GM19023 (cell line): ENCODE measurements around the gene KCNQ1.

Experiments used
- ATAC-seq: cut with Tn5 transposase; IDR thresholded peaks from one replicate; pipeline ENCODE4 v1.9.1; 2021; ENCODE audit warnings: mild to moderate bottlenecking, moderate library complexity; ENCODE audit not compliant: unreplicated experiment

The KCNQ1 gene

DNA sequence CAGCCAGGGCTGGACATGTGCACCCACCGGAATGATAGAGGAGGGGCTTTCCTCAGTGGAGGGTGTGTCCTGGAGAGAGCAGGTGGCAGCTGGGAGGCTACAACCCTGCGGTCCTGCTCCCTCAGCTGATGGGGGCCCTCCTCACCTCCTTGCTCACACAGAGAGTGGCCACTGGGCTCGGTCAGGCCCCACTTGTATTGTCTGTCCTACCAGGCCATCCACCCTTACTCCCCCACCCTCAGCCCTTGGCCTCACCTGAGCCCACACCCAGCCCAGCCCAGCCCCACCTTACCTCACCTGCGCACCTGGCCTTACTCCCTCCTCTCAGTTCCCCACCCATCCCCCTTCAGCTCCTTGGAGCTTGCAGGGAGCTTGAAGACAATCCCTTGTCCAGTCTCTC, 3.6 kb upstream of the KCNQ1 start:
- ATAC-seq, result no peak

DNA sequence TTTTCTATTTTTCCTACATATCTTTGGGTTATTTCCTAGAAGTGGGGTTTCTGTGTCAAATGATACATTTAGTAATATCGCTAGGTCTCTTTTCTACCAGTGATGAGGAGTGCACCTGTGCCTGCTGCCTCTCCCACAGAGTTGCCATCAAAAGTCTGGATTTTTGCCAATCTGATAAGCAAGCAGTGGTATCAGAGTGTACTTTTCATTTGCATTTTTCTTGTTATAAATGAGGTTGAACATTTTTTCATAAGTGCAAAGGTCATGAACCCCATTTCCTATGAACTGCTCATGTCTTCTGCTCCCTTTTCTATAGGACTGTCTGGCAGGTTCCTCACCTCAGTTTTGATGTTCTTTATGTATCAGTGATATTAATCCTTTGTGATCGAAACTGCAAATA, 2.2 kb upstream of the KCNQ1 start:
- ATAC-seq, result no peak

DNA sequence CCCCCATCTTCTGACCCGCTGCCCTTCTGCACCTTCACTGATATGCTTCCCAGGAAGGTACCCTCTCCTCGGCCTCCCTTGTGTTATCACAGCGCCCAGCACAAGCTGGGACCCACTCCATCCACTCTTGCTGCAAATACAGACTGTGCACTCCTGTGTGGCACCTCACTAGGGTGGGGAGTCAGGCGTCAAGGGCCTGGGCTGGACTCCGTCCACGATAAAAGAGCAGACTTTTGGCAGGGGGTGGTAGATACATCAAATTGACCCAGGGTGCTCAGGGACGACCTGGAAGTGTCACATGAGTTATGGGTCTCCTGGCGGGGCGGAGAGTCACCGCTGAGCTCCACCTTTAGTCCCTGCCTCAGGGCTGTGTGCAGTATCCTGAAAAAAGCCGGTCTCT, 1.4 kb upstream of the KCNQ1 start:
- no peak for ATAC-seq

DNA sequence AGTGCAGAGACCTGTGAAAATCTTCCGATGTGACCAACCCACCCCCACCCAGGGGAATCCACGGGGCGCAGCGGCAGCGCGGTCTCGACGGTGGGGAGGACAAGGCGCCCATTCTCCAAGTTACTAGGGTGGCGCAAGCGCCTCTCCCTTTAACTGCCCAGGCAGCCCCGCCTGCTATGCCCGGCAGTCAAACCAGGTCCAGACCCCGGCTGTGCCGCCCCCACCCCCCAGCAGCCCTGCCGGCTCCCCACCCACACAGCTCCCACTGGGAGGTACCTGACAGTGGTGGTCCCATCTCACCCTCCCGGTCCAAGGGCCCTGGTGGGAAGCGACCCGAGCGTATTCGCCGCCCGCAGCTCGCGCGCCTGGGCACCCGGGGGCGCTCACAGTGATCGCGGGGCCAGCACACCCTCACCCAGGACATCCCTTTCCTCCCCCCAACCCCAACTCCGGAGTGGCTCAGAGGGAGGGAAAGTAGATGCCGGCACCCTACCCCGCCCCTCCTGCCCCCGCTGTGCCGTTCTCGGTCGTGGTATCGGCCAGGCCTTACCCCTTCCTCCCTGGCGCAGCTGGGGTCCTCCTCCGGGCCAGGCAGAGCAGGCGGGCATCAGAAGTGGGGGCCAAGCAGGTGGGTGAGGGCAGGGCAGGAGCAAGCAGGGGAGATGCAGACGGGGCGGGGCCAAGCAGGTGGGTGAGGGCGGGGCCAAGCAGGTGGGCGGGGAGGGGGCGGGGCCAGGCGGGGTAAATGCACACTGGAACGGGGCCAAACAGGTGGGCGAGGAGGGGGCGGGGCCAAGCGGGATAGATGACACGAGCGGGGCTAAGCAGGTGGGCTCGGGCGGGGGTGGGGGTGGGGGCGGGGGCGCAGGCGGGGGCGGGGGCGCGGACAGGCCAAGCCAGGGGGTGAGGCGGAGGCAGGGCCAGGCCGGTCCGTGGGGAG, 657 bp upstream of the KCNQ1 start, which contains the start of gene TRPM5:
Gene TRPM5, minus strand, starts transcription at position 634 of the 940 bp plus-strand sequence. CDS start 21,478 bp downstream, outside the sequence.
- ATAC-seq, result no peak

DNA sequence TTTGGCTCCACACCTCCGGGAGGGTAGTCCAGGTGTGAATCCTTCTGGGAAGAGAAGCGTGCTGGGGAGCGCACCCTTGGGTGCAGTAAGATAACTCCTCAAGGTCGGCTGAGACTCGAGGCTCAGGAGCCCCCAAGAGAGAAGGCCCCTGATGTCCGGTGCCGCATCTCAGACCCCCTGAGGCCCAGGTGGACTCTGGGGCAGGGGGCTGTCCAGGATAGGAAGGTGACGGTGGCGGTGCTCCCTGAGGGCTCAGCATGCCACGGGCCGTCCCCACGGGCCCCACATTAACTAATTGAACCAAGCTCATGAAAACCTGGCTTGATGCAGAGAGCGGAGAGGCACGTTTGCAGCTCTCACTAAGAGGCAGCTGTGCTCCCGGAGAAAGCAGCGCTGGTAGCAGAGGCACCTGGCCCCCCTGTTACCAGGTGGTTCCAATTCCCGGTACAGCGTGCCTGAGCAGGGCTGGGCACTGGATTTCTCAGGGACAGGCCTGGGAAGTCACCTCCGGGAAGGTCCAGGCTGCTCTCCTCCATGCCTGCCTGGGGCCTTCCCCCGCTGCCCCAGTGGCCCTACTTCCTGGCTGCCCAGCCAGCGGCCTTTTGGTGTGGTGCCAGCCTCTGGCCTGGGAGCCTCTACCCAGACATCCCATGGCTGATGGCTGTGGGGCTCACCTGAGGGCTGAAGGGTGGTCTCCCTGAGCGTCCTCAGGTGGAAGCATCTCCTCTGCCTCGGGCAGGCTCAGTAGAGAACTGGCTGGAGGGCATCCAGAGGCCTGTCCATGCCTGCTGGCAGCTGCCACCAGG, 1.1 kb downstream of the KCNQ1 start:
- ATAC-seq, result no peak

DNA sequence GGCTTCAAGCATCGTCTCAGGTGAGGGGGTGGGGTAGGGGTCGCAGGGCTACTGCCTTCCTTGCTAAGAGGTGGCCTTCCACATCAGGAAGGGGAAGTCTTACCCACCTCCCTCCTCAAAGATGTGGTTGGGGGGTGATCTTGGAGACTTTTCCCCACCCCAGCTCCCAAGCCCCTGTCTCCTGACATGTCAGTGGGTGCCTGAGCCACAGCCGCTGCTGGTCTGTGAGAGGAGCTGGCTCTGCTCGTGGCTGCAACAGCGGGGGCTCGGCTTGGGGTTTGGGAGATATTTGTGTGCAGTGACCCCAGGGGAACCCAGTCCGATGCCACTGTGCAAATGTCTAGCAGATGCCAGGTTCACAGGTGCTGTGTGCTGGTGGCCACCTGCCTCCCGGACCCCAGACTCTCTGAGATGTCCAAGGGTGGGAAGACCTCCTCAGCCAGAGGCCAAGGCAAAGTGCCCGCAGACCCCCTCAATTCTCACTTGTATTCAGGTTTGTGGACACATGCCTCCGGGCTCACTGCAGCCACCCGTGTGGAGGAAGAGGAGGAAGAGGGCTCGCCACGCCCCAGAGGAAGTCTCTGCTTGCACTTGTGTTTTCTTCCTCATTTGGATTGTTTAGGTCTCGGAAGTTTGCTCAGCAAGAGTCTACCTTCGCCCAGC, 1.9 kb downstream of the KCNQ1 start:
- ATAC-seq, result no peak

DNA sequence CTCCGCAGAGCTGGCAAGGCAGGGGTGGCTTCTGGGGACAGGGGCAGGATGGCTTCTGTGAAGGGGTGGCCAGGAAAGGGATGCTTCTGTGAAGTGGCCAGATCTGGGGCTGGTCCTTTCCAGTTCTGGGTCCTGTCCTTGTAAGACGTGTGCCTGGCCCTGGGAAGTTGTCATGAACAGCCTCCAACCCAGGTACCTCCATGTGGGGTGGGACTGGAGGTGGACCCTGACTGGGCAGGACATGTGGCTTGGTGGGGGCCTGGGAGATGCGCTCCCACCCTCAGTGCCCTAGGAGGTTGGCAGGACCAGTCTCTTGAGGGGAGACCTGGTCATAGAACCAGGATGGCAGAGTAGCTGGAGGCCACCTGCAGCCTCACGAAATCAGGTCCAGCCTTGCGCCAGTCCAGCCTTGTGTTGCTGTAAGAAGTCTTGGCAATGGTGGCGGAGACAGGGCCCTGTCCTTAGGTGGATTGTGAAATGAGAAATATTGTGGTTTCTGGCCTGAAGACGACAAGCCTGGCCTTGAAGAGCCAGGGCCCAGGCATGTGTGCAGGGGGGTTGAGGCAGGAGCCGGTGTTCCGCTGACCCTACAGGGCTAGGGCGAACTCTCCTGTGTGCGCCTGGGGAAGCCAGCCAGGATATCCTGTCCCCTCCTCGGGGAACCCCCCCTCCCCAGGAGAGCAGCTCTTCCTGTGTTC, 2.6 kb downstream of the KCNQ1 start:
- no peak for ATAC-seq

DNA sequence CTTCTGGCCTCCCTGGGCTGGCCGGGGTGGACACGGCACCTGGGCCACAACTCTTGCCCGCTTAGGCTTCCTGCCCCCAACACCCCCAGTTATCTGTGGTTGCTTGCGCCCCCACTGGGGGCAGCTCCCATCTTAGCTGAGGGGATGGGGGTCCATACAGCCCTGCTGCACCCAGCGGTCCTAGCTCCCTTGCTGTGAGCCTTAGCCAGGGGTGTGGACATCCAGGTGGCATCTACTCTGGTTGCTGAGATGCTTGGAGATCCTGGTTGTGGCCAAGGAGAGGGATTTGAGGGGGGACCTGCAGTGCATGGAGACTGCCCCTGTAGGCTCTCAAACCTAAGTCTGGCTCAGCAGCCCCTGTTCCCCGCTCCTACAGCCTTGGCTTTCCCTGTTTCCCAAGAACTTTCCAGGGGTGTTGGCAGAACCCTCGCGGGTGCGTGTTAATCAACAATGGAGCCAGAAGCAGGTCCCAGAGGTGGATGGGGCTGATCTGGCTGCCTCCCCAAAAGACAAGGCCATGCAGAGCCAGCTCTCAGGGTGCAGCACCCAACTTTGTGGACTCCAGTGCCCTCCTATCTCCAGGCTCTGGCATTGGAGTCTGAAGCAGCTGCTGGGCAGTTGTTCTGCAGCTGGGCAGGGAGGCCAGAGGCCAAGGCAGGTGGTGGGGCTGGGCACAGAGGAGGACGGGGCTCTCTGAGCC, 3.3 kb downstream of the KCNQ1 start:
- no peak for ATAC-seq

DNA sequence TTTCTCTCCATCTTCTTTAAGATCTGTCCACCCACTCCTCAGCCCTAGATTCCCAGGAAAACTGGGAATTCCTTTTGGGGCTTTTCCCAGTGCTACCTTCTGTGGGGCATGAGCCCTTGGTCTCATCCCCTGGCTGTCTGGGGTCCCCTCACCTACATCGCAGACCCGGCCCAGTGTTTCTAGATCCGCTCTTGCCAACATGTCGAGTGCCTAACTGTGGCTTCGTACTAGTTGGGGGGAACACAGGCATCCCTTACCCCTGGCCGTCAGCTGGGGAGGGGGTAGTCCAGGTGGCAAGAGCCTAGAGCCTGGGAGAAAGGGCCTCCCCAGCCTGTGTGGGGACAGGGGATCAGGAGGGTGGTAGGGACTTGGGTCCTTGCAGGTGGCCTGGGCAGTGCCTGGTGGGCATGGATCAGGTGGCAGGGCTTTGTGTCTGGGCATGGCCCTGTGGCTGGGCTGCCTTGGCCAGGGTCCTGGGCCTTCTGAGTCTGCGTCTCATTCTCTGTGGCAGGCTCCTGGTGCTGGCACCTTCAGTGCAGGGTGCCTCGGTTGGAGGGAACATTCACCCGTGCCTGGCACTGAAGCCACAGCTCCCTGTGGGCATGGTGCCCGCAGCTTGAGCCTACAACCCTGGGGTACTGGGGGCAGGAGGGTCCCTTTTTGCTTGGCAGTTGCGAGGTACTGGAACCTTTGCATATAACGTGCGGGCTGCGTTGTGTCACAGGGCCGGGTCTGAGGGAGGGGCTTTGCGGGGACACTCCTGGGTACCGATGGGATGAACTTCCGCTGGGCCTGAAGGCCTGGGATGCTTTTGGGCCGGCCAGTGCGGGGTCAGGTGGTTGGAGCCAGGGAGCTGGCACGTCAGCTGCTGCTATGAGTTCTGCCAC, 4.1 kb downstream of the KCNQ1 start:
- ATAC-seq, result no peak

DNA sequence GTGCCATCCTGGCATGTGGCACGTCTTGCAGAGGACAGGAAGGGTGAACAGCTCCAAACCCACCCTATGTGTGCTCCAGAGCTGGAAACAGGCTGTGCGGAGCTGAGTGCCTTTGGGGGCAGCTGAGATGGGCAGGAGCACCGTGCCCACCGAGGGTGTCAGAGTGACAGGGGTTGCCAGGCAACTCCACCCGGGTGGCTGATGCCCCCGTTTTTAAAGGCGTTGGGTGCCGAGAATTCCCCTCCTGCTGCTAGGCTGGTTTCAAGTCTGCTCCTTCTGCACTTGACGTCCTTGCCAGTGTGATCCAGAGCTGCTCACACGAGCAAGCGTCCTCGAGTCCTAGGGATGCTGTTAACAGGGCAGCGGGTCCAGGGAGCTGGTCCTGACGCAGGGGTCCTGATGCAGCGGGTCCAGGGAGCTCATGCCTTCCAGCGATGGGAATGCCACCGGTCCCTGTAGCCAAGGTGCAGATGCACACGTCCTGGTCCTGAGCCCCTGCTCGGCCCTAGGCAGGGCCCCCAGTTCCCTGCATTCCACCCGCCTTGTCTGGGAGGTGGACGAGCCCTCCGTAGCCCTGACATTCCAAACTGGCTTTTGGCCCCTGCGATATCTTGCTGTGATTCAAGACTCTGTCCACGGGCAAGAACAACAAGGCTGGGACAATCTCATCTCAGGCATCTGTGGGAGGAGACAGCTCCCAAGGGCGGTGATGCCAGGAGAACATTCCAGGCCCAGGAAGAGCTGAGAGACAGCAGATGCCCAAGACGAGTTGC, 4.9 kb downstream of the KCNQ1 start:
- ATAC-seq, result no peak

DNA sequence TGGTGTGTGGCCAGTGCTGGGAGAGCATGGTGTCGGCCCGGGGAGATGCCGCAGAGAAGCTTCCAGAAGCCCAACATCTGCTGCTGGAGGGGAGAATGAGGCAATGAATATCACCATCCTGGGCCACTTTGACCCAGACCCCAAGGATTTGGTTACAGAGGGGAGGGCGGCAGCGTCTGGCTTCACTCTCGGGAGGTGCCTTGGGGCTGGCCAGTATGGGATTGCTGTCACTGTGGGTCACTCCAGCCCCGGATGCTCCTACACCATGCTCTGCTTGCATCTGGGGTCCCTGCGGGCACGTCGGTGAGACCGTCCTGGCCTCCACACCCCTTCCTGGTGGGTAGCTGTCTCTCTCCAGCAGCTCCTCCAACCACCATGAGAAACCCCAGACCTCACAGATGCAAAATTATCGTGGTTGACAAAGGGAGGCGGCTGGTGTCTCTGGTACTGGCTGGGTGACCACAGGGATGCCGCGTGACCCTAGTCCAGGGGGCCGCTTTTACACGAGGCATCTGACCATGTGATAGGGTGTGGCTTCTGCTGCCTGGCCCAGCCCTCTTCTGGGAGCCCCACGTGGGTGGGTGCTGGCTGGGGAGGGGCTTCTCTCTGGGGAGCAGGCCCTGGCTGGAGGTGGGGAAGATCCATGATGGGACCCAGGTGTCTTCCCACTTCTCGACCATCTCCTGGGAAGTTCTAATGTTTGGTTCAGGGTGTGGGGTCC, 5.7 kb downstream of the KCNQ1 start:
- no peak for ATAC-seq

DNA sequence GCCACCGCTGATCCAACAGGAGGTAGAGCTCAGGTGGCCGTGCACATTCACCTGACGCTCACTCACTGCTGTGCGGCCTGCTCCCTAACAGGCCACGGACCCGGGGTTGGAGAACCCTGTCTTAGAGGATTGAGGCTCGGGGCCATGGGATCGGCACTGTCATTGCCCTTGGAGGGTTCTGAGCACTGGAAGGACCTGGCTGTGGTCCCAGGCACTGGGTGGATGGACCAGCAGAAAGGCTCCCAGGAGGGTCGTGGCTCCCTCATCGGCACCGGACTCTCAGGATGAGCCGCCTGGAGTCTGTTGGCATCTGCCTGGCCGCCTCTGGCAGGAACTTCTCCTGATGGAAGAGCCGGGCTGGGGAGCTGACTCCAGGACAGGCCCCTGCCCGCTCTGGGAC, 6.5 kb downstream of the KCNQ1 start:
- no peak for ATAC-seq

DNA sequence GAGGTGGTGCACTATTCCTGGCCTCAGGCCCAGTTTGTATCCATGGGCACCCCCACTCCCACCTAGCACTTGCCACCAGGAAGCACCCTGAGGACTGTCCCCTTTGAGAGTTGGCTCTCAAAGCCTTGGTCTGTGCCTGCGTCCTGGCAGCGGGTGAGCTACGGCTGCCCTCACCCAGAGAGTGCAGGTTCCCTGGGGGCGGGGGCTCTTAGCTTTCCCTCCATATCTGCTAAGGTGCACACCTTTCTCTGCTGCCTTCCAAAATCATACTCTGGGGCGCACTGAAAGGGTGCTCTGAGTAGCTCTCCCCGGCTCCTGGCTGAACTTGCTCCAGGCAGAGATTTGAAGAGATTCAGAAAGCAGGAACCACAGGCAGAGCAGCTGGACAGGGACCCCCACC, 7.1 kb downstream of the KCNQ1 start:
- ATAC-seq, result no peak

DNA sequence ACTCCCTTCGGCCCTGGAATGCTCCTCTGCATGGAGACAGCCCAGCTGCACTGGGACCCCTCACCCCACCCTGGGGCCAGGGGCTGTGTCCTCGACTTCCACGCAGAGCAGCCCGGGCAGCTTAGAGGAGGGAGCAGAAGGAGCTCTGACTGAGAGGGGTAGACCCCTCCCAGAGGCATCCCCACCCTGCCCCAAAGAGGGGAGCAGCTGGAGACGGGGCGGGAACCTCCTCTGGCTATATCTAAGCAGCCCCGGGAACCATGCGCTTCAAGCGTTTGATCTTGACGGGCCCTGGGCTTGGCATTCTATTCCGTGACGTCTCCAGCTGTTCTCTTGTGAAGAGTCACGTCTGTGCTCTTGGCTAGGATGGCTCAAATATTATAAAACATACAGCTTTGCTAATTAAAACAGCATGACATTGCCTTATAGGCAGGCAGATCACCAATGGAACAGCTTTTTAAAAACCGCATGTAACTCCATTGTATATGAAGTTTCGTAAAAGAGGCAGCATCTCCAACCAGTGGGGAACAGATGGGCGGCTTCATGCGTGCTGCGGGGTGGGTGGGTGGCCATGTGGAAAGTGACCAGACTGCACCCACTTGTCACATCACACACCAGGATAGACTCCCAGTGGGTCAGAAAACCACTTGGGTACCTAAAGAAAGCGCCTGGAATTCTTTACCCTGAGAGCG, 7.7 kb downstream of the KCNQ1 start:
- no peak for ATAC-seq

DNA sequence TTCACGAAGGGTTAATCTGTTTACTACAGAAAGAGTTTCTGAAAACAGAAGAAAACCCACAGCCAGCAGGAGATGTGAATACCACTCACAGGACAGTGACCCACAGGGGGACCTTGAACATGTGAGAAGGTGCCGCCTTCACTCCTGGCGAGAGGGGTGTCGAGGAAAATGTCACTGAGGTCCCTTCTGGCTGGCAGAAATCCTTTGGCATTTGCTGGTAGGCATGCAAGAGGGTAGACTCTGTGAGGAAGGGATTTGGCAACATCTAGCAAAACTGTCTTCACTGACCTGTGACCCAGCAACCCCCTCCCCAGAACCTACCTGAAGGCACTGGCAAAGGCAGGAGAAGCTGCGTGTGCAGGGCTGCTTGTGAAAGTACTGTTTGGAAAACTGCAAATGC, 8.6 kb downstream of the KCNQ1 start:
- no peak for ATAC-seq

DNA sequence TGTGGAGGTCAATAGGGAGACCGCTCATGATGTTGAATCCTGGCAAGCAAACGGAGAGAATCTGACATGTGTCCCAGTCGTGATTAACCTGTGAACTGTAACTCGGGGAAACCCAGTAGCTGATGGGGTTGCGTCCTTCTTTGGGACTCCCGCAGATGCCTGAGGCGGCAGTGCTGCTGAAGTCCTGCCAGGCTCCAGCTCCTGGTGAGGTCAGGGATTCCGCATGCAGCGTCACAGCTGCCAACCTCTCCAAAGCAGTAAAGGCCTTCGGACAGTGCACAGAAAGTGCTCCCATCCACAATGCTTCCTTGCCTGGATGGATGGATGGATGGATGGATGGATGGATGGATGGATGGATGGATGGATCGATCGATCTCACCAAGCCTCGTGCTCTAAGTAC, 13.5 kb downstream of the KCNQ1 start:
- no peak for ATAC-seq

DNA sequence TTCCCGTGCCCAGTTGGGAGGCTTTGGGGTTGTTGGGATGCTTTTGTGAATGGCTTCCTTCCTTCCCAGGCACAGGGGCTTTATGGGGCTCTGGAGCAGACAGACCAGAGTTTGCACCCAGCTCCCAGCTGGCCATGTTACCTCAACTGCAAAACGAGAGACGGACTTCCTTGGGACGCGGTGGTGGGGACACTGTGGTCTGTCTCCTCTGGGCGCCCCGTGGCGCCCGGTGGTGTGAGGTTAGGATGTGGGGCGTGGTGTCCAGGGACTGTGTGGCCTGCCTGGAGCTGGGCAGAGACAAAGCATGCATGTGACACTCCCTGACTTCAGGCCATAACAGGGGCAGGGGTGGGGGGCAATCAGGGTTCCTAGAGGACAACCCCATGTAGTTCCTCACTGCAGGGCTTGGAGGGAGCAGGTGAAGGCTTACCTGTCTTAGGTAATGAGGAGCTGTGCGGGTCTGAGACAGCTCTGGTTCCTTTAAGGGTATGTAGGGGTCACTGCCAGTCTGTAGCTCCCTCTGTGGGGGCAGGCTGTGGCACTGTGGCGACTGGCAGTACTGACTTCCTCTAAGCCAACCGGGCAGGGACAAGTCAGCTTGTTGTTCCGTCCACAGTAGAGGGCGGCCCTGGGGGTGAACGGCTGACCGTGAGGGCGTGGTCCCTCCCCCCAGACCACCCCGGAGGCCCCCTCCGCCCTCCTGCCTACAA, 14.4 kb downstream of the KCNQ1 start:
- ATAC-seq, result no peak
